OCI-LY1 (cell line): ENCODE data around the gene CACNA1D.

Experiments
- H2AFZ ChIP-seq: fragments of 200-600 bp; sonication (generic), shearing (Covaris generic); 2 replicates; pipeline ENCODE4 v1.6.0; 2014; ENCODE audit warnings: antibody characterized with exemption, mild to moderate bottlenecking, low read length
- H3F3A ChIP-seq: fragments of 200-600 bp; sonication (generic), shearing (Covaris generic); 2 replicates; pipeline ENCODE4 v1.6.0; 2014; ENCODE audit warnings: mild to moderate bottlenecking, antibody characterized with exemption, low read length, moderate library complexity; ENCODE audit not compliant: insufficient read depth
- H3K27ac ChIP-seq: fragments of 200-600 bp; sonication (generic); 2 replicates; pipeline ENCODE4 v1.5.1; 2014; ENCODE audit warnings: low read length, mixed run types, mild to moderate bottlenecking, low read depth; ENCODE audit not compliant: poor library complexity, severe bottlenecking
- H3K27me3 ChIP-seq: fragments of 200-600 bp; sonication (generic); 2 replicates; pipeline ENCODE4 v1.6.0; 2014; ENCODE audit warnings: antibody characterized with exemption, mild to moderate bottlenecking, low read length, moderate library complexity; ENCODE audit not compliant: insufficient read depth
- H3K36me3 ChIP-seq: fragments of 200-600 bp; sonication (generic); 2 replicates; pipeline ENCODE4 v1.6.1; 2014; ENCODE audit warnings: mild to moderate bottlenecking, antibody characterized with exemption, low read length, moderate library complexity, mixed read lengths; ENCODE audit not compliant: insufficient read depth
- H3K4me1 ChIP-seq: fragments of 200-600 bp; sonication (generic); 2 replicates; pipeline ENCODE4 v1.5.1; 2014; ENCODE audit warnings: mild to moderate bottlenecking, low read length, moderate library complexity; ENCODE audit not compliant: insufficient read depth, severe bottlenecking
- H3K4me2 ChIP-seq: fragments of 200-600 bp; sonication (generic), shearing (Covaris generic); 2 replicates; pipeline ENCODE4 v1.6.1; 2014; ENCODE audit warnings: low read length
- H3K4me3 ChIP-seq: fragments of 200-600 bp; sonication (generic); 2 replicates; pipeline ENCODE4 v1.5.1; 2014; ENCODE audit warnings: low read length, low read depth, mild to moderate bottlenecking, mixed read lengths; ENCODE audit not compliant: poor library complexity, severe bottlenecking
- H3K79me2 ChIP-seq: fragments of 200-600 bp; shearing (Covaris generic); 2 replicates; pipeline ENCODE4 v1.6.1; 2016; ENCODE audit warnings: mixed run types, low read length, mixed read lengths; ENCODE audit not compliant: insufficient read depth
- H3K9ac ChIP-seq: fragments of 200-600 bp; sonication (generic), shearing (Covaris generic); 2 replicates; pipeline ENCODE4 v1.6.1; 2014; ENCODE audit warnings: mild to moderate bottlenecking, low read length, mixed read lengths
- H3K9me2 ChIP-seq: fragments of 200-600 bp; sonication (generic), shearing (Covaris generic); 2 replicates; pipeline ENCODE4 v1.6.1; 2014; ENCODE audit warnings: low read depth, mild to moderate bottlenecking, low read length, mixed read lengths
- H3K9me3 ChIP-seq: fragments of 200-600 bp; shearing (Covaris generic); 2 replicates; pipeline ENCODE4 v1.6.1; 2014; ENCODE audit warnings: low read length, mixed read lengths
- H4K20me1 ChIP-seq: fragments of 200-600 bp; sonication (generic), shearing (Covaris generic); 2 replicates; pipeline ENCODE4 v1.6.0; 2016; ENCODE audit warnings: mild to moderate bottlenecking, low read length; ENCODE audit not compliant: insufficient read depth
- CTCF ChIP-seq: fragments of 200-600 bp; sonication (generic), shearing (Covaris generic); IDR thresholded peaks from 2 replicates; pipeline ENCODE4 v1.5.1; 2017; ENCODE audit warnings: mild to moderate bottlenecking, antibody characterized with exemption, low read length, moderate library complexity, mixed read lengths
- EZH2 ChIP-seq: fragments of 200-600 bp; sonication (generic), shearing (Covaris generic); IDR thresholded peaks from 2 replicates; pipeline ENCODE4 v1.8.0; 2017; ENCODE audit warnings: borderline replicate concordance, mixed run types, mild to moderate bottlenecking, antibody characterized with exemption, low read length, moderate library complexity, mixed read lengths

Gene CACNA1D

GRCh38 chr3:53705024-53705745 lies 210.8 kb downstream of the CACNA1D start:
- H4K20me1 ChIP-seq, result no peaks in the 10 kb centered on the region
- no peaks in the 10 kb centered on the region for H3K79me2 ChIP-seq
- H3K4me1 ChIP-seq, result no peaks in the 10 kb centered on the region
- H2AFZ ChIP-seq, result no peak overlapping the region
- H3K4me2 ChIP-seq, result no peak overlapping the region
- no peak overlapping the region for H3K4me3 ChIP-seq
- no peaks in the 10 kb centered on the region for H3K36me3 ChIP-seq
- H3K27me3 ChIP-seq, result no peaks in the 10 kb centered on the region
- H3F3A ChIP-seq, result no peaks in the 10 kb centered on the region
- no peaks in the 10 kb centered on the region for H3K9me2 ChIP-seq
- no peak overlapping the region for H3K9ac ChIP-seq
- no peaks in the 10 kb centered on the region for H3K9me3 ChIP-seq
- no peak overlapping the region for H3K27ac ChIP-seq
- TF ChIP-seq EZH2 (no peak), CTCF (no peak)

DNA sequence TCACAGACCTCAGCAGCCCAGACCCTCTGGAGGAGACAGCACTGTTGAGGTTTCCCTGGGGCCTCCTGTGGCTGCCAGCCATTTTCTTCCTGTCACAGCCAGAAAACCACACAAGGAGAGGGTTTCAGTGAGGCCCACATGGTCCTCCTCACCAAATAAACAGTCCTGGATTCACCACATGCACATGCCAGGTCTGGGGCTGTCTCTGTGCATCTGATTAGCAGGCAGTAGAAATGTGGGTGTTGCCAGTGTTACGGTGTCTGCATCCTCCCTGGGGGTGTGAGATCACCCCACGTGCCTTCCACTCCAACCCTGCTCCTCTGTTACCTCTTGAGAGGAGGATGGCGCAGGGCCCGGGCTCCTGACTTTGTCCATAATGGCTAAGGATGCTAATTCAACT lies 211.4 kb downstream of the CACNA1D start:
- Histone ChIP-seq H3K27me3 (no peaks in the 10 kb centered on the region), H3K4me2 (no peak overlapping the region), H3K9ac (no peak overlapping the region), H3K9me3 (no peaks in the 10 kb centered on the region), H3K79me2 (no peaks in the 10 kb centered on the region), H3K4me1 (no peaks in the 10 kb centered on the region), H3K36me3 (no peaks in the 10 kb centered on the region), H3K27ac (no peak overlapping the region), H3K9me2 (no peaks in the 10 kb centered on the region), H2AFZ (no peak overlapping the region), H3F3A (no peaks in the 10 kb centered on the region), H3K4me3 (no peak overlapping the region), H4K20me1 (no peaks in the 10 kb centered on the region)
- TF ChIP-seq CTCF, result no peak
- TF ChIP-seq EZH2, result no peak

- H3K4me1 ChIP-seq, result no peaks in the 10 kb centered on the region
- no peak overlapping the region for H3K9ac ChIP-seq
- H3K4me3 ChIP-seq, result no peak overlapping the region
- H3K79me2 ChIP-seq, result no peaks in the 10 kb centered on the region
- no peaks in the 10 kb centered on the region for H4K20me1 ChIP-seq
- H3K27ac ChIP-seq, result no peak overlapping the region
- H3K9me2 ChIP-seq, result no peaks in the 10 kb centered on the region
- no peak overlapping the region for H3K4me2 ChIP-seq
- H2AFZ ChIP-seq, result no peak overlapping the region
- H3F3A ChIP-seq, result no peaks in the 10 kb centered on the region
- TF ChIP-seq CTCF (no peak), EZH2 (no peak)
- H3K9me3 ChIP-seq, result no peaks in the 10 kb centered on the region
- no peaks in the 10 kb centered on the region for H3K36me3 ChIP-seq
- no peaks in the 10 kb centered on the region for H3K27me3 ChIP-seq
Measured at GRCh38 chr3:53707222-53707621, 212.8 kb downstream of the CACNA1D start.
